Measurements from ENCODE around the gene AMH.

AMH gene

GRCh38 chr19:2252055-2252796, 3.1 kb downstream of the AMH start:
- no peak overlapping the region for H4K91ac ChIP-seq (ENCODE audit: low read depth, low read length)
- H3K36me3 ChIP-seq (ENCODE audit: control insufficient read depth in 1 of 2, insufficient read depth in 2 of 2, low read length in 2 of 2) = peaks cover 18 to 21% of the 10 kb centered on the region in 2 experiments
- no peaks in the 10 kb centered on the region for H3K79me1 ChIP-seq (ENCODE audit: low read length)
- H2AK5ac ChIP-seq (ENCODE audit: low read length) = no peak overlapping the region
- H3K9me3 ChIP-seq (ENCODE audit: insufficient read depth, low read depth, low read length) = peaks cover 5% of the 10 kb centered on the region
- no peak overlapping the region for H3K14ac ChIP-seq (ENCODE audit: low read length)
- no peak overlapping the region for H2BK120ac ChIP-seq (ENCODE audit: insufficient read depth, low read length, poor library complexity)
- H3K9ac ChIP-seq (ENCODE audit: low read length) = no peak overlapping the region
- H3K23ac ChIP-seq (ENCODE audit: low read length) = no peak overlapping the region
- H3K4ac ChIP-seq (ENCODE audit: low read depth, low read length) = no peak overlapping the region
- H3K4me2 ChIP-seq (ENCODE audit: low read length) = no peak overlapping the region
- peaks cover 6 to 9% of the 10 kb centered on the region in 2 experiments for H3K4me1 ChIP-seq (ENCODE audit: control insufficient read depth in 1 of 2, insufficient read depth in 2 of 2, low read length in 2 of 2)
- no peak overlapping the region for H3K18ac ChIP-seq (ENCODE audit: low read length)
- DNase-seq = no peak
- no peak overlapping the region for H4K12ac ChIP-seq (ENCODE audit: low read depth, low read length)
- H3K27me3 ChIP-seq (ENCODE audit: insufficient read depth, low read length) = peaks cover 4% of the 10 kb centered on the region
- no CpG with 5 or more reads among the region's 74 CpGs for WGBS (ENCODE audit: extremely low coverage, insufficient coverage, insufficient read length)
- no peak overlapping the region for H2BK5ac ChIP-seq (ENCODE audit: low read depth, low read length, poor library complexity)
- H4K8ac ChIP-seq (ENCODE audit: low read depth, low read length) = no peak overlapping the region
- no peak overlapping the region for H2AFZ ChIP-seq (ENCODE audit: insufficient read depth, low read length, poor library complexity)
- H3K27ac ChIP-seq (ENCODE audit: low read depth, low read length) = no peak overlapping the region
- H2BK12ac ChIP-seq (ENCODE audit: low read length) = no peak overlapping the region
- no peak overlapping the region for H3K4me3 ChIP-seq (ENCODE audit: low read depth, low read length)
- H3K79me2 ChIP-seq (ENCODE audit: control insufficient read depth, insufficient read depth, low read length, poor library complexity) = no peaks in the 10 kb centered on the region

DNA sequence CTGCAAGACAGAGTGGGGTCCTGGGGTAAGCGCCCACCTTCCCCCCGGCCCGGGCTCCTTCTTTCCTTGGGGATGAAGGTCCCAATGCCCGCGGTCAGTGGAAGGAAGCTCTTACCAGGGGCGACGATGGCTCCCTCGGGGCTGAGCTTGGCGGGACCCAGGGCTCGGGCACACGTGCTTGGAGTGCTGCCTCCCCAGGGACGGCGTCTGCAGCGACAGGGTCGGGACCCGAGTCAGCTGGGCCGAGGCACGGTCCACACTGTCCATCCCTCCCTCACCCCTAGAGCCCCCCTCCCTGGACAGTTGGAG, 3.6 kb downstream of the AMH start:
- H3K4me3 ChIP-seq (ENCODE audit: low read depth, low read length) = no peak overlapping the region
- no peak overlapping the region for H3K4ac ChIP-seq (ENCODE audit: low read depth, low read length)
- no peak overlapping the region for H3K14ac ChIP-seq (ENCODE audit: low read length)
- no peak overlapping the region for H3K9ac ChIP-seq (ENCODE audit: low read length)
- no CpG with 5 or more reads among the region's 18 CpGs for WGBS (ENCODE audit: extremely low coverage, insufficient coverage, insufficient read length)
- H3K36me3 ChIP-seq (ENCODE audit: control insufficient read depth in 1 of 2, insufficient read depth in 2 of 2, low read length in 2 of 2) = peaks cover 12 to 16% of the 10 kb centered on the region in 2 experiments
- peaks cover 6 to 9% of the 10 kb centered on the region in 2 experiments for H3K4me1 ChIP-seq (ENCODE audit: control insufficient read depth in 1 of 2, insufficient read depth in 2 of 2, low read length in 2 of 2)
- no peak overlapping the region for H3K27ac ChIP-seq (ENCODE audit: low read depth, low read length)
- H3K18ac ChIP-seq (ENCODE audit: low read length) = no peak overlapping the region
- H3K4me2 ChIP-seq (ENCODE audit: low read length) = peak overlapping the region; percentile 40
- no peak overlapping the region for H4K12ac ChIP-seq (ENCODE audit: low read depth, low read length)
- H3K79me2 ChIP-seq (ENCODE audit: control insufficient read depth, insufficient read depth, low read length, poor library complexity) = no peaks in the 10 kb centered on the region
- no peak overlapping the region for H2BK5ac ChIP-seq (ENCODE audit: low read depth, low read length, poor library complexity)
- H4K8ac ChIP-seq (ENCODE audit: low read depth, low read length) = no peak overlapping the region
- DNase-seq = no peak
- H2AFZ ChIP-seq (ENCODE audit: insufficient read depth, low read length, poor library complexity) = no peak overlapping the region
- no peak overlapping the region for H2BK120ac ChIP-seq (ENCODE audit: insufficient read depth, low read length, poor library complexity)
- H2AK5ac ChIP-seq (ENCODE audit: low read length) = no peak overlapping the region
- no peaks in the 10 kb centered on the region for H3K79me1 ChIP-seq (ENCODE audit: low read length)
- no peak overlapping the region for H4K91ac ChIP-seq (ENCODE audit: low read depth, low read length)
- H3K27me3 ChIP-seq (ENCODE audit: insufficient read depth, low read length) = peaks cover 4% of the 10 kb centered on the region
- peaks cover 5% of the 10 kb centered on the region for H3K9me3 ChIP-seq (ENCODE audit: insufficient read depth, low read depth, low read length)
- H2BK12ac ChIP-seq (ENCODE audit: low read length) = no peak overlapping the region
- H3K23ac ChIP-seq (ENCODE audit: low read length) = no peak overlapping the region

- no peak overlapping the region for H2AK5ac ChIP-seq (ENCODE audit: low read length)
- H3K9ac ChIP-seq (ENCODE audit: low read length) = no peak overlapping the region
- H4K91ac ChIP-seq (ENCODE audit: low read depth, low read length) = no peak overlapping the region
- H3K27ac ChIP-seq (ENCODE audit: low read depth, low read length) = no peak overlapping the region
- peaks cover 6 to 9% of the 10 kb centered on the region in 2 experiments for H3K4me1 ChIP-seq (ENCODE audit: control insufficient read depth in 1 of 2, insufficient read depth in 2 of 2, low read length in 2 of 2)
- peak overlapping the region; percentile 40 for H3K4me2 ChIP-seq (ENCODE audit: low read length)
- H2AFZ ChIP-seq (ENCODE audit: insufficient read depth, low read length, poor library complexity) = no peak overlapping the region
- no peak overlapping the region for H2BK5ac ChIP-seq (ENCODE audit: low read depth, low read length, poor library complexity)
- H4K12ac ChIP-seq (ENCODE audit: low read depth, low read length) = no peak overlapping the region
- peaks cover 6 to 12% of the 10 kb centered on the region in 2 experiments for H3K36me3 ChIP-seq (ENCODE audit: control insufficient read depth in 1 of 2, insufficient read depth in 2 of 2, low read length in 2 of 2)
- DNase-seq = no peak
- no peak overlapping the region for H2BK120ac ChIP-seq (ENCODE audit: insufficient read depth, low read length, poor library complexity)
- no peak overlapping the region for H3K23ac ChIP-seq (ENCODE audit: low read length)
- H2BK12ac ChIP-seq (ENCODE audit: low read length) = no peak overlapping the region
- H3K4ac ChIP-seq (ENCODE audit: low read depth, low read length) = no peak overlapping the region
- no peaks in the 10 kb centered on the region for H3K79me1 ChIP-seq (ENCODE audit: low read length)
- no peak overlapping the region for H3K14ac ChIP-seq (ENCODE audit: low read length)
- H3K9me3 ChIP-seq (ENCODE audit: insufficient read depth, low read depth, low read length) = peaks cover 5% of the 10 kb centered on the region
- H3K4me3 ChIP-seq (ENCODE audit: low read depth, low read length) = no peak overlapping the region
- H3K27me3 ChIP-seq (ENCODE audit: insufficient read depth, low read length) = peaks cover 4% of the 10 kb centered on the region
- no CpG with 5 or more reads among the region's 77 CpGs for WGBS (ENCODE audit: extremely low coverage, insufficient coverage, insufficient read length)
- no peaks in the 10 kb centered on the region for H3K79me2 ChIP-seq (ENCODE audit: control insufficient read depth, insufficient read depth, low read length, poor library complexity)
- no peak overlapping the region for H4K8ac ChIP-seq (ENCODE audit: low read depth, low read length)
- H3K18ac ChIP-seq (ENCODE audit: low read length) = no peak overlapping the region
These were observed 4.3 kb downstream of the AMH start for GRCh38 chr19:2253106-2254063.

- Histone ChIP-seq H3K23ac (ENCODE audit: low read length) (no peak overlapping the region), H3K4me2 (ENCODE audit: low read length) (peak overlapping the region; percentile 40), H3K4me3 (ENCODE audit: low read depth, low read length) (no peak overlapping the region), H4K8ac (ENCODE audit: low read depth, low read length) (no peak overlapping the region), H2BK5ac (ENCODE audit: low read depth, low read length, poor library complexity) (no peak overlapping the region), H3K27me3 (ENCODE audit: insufficient read depth, low read length) (peaks cover 4% of the 10 kb centered on the region), H2BK120ac (ENCODE audit: insufficient read depth, low read length, poor library complexity) (no peak overlapping the region), H2AK5ac (ENCODE audit: low read length) (no peak overlapping the region), H3K9ac (ENCODE audit: low read length) (no peak overlapping the region), H3K4me1 (ENCODE audit: control insufficient read depth in 1 of 2, insufficient read depth in 2 of 2, low read length in 2 of 2) (peaks cover 6 to 9% of the 10 kb centered on the region in 2 experiments), H4K91ac (ENCODE audit: low read depth, low read length) (no peak overlapping the region), H3K27ac (ENCODE audit: low read depth, low read length) (no peak overlapping the region), H3K9me3 (ENCODE audit: insufficient read depth, low read depth, low read length) (peaks cover 5% of the 10 kb centered on the region), H2AFZ (ENCODE audit: insufficient read depth, low read length, poor library complexity) (no peak overlapping the region), H3K18ac (ENCODE audit: low read length) (no peak overlapping the region), H3K36me3 (ENCODE audit: control insufficient read depth in 1 of 2, insufficient read depth in 2 of 2, low read length in 2 of 2) (peaks cover 0 to 3% of the 10 kb centered on the region in 2 experiments), H2BK12ac (ENCODE audit: low read length) (no peak overlapping the region), H3K14ac (ENCODE audit: low read length) (no peak overlapping the region), H4K12ac (ENCODE audit: low read depth, low read length) (no peak overlapping the region), H3K79me1 (ENCODE audit: low read length) (no peaks in the 10 kb centered on the region), H3K4ac (ENCODE audit: low read depth, low read length) (no peak overlapping the region), H3K79me2 (ENCODE audit: control insufficient read depth, insufficient read depth, low read length, poor library complexity) (no peaks in the 10 kb centered on the region)
- WGBS (ENCODE audit: extremely low coverage, insufficient coverage, insufficient read length) = no CpG with 5 or more reads among the region's 20 CpGs
- peak in 1 of 2 donors; percentile 44 for DNase-seq
These were observed 5.1 kb downstream of the AMH start for GRCh38 chr19:2254064-2254872.
